Tibial nerve (tissue), 3 donors: Measurements from ENCODE around the gene EFCAB6.

Source experiments
- POLR2A ChIP-seq, 2 donors: fragments of 450-650 bp; IDR thresholded peaks; one replicate each; pipeline ENCODE4 v1.6.1; 2017; ENCODE audit warnings: antibody characterized with exemption in 2 of 2, mild to moderate bottlenecking in 2 of 2, moderate library complexity in 2 of 2
- TF ChIP-seq, protein P1 (sequence below), 5 experiments: fragments of 200-600 bp in 3 of 5; fragments of 450-650 bp in 2 of 5; sonication (generic) in 3 of 5; IDR thresholded peaks; one replicate each; pipeline ENCODE4 v1.5.1; 2016 to 2019; ENCODE audit warnings: antibody characterized with exemption in 5 of 5, mild to moderate bottlenecking in 3 of 5, moderate library complexity in 2 of 5

DNA sequence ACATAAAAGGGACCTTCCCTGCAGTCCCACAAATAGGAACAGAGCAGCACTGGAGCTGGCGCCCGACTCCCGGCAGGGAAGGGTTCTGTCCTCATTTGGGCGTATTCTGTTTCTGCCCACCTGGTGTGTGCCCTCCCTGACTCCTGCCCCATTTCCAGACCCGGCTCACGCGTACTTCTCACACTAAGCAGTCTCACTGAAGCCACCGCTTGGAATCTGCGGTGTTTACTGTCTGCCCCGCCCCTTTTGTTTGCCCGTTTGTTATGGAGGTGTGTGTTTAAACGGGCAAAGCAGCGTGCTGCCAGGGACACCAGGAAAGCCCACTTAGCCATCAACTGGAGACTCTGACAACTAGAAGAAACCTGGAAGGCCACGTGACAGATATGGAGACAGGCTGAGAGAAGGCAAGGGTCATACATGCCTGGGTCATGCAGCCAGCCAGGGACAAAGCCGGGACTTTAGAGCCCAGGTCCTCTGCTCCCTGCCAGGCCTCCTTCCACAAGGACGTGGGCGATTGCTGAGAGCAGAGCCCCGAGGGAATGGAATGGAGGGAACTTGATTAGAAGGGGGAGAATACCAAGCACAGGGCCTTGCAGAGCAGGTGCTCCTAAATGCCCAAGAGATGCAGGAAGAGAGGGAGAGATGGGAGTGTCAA lies 8.7 kb upstream of the EFCAB6 start:
- TF ChIP-seq, protein P1, sequence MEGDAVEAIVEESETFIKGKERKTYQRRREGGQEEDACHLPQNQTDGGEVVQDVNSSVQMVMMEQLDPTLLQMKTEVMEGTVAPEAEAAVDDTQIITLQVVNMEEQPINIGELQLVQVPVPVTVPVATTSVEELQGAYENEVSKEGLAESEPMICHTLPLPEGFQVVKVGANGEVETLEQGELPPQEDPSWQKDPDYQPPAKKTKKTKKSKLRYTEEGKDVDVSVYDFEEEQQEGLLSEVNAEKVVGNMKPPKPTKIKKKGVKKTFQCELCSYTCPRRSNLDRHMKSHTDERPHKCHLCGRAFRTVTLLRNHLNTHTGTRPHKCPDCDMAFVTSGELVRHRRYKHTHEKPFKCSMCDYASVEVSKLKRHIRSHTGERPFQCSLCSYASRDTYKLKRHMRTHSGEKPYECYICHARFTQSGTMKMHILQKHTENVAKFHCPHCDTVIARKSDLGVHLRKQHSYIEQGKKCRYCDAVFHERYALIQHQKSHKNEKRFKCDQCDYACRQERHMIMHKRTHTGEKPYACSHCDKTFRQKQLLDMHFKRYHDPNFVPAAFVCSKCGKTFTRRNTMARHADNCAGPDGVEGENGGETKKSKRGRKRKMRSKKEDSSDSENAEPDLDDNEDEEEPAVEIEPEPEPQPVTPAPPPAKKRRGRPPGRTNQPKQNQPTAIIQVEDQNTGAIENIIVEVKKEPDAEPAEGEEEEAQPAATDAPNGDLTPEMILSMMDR (IDR thresholded peaks at IDR 0.05): no peak
- no peak for TF ChIP-seq POLR2A (IDR thresholded peaks at IDR 0.05)
